AG09309 (cell line): ENCODE data around the gene REST.
A peak's percentile ranks its signal among the peaks of the same experiment; 100 is the strongest.
"Not testable (repeated sequence)": the region's sequence is repeated elsewhere in the genome, so short reads cannot be mapped to it uniquely, and the experiment has no call there.

Experiments
- DNase-seq: peaks from one replicate; pipeline ENCODE4 v3.0.0-alpha.2; 2010; ENCODE audit warnings: low read depth
- H3K4me3 ChIP-seq: 2 replicates; pipeline ENCODE4 v1.5.1; 2011; ENCODE audit warnings: mild to moderate bottlenecking, low read depth, low read length, moderate library complexity; ENCODE audit not compliant: control insufficient read depth
- TF ChIP-seq, protein P1 (sequence below): IDR thresholded peaks from 2 replicates; pipeline ENCODE4 v1.5.1; 2011; ENCODE audit warnings: mild to moderate bottlenecking, low read depth, low read length, inconsistent platforms; ENCODE audit not compliant: insufficient read depth, control insufficient read depth; ENCODE audit errors: missing control alignments

REST gene

DNA sequence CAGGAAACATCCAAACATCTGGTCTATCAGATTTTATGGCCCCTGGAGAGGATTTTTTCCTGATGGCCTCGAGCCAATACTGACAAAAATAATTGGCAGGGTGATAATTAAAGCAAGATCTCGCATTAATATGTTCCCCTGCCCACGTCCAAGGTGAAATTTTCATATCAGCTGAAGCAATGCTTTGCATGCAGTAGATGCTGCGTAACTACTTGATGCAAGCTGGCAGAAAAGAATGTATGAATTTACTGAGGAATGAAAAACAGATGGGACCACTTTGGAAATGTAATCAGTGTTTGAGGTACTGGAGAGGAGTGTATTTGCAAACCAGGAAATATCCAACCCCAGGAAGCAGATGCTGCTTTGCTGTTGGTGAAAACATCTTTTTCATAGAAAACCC, 36.8 kb upstream of the REST start:
- no peak overlapping the region for H3K4me3 ChIP-seq
- DNase-seq = peak; percentile 64
- TF ChIP-seq, protein P1, sequence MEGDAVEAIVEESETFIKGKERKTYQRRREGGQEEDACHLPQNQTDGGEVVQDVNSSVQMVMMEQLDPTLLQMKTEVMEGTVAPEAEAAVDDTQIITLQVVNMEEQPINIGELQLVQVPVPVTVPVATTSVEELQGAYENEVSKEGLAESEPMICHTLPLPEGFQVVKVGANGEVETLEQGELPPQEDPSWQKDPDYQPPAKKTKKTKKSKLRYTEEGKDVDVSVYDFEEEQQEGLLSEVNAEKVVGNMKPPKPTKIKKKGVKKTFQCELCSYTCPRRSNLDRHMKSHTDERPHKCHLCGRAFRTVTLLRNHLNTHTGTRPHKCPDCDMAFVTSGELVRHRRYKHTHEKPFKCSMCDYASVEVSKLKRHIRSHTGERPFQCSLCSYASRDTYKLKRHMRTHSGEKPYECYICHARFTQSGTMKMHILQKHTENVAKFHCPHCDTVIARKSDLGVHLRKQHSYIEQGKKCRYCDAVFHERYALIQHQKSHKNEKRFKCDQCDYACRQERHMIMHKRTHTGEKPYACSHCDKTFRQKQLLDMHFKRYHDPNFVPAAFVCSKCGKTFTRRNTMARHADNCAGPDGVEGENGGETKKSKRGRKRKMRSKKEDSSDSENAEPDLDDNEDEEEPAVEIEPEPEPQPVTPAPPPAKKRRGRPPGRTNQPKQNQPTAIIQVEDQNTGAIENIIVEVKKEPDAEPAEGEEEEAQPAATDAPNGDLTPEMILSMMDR = no peak

GRCh38 chr4:56871371-56871866, 36.3 kb upstream of the REST start:
- TF ChIP-seq, protein P1 = no peak
- no peak overlapping the region for H3K4me3 ChIP-seq
- no peak for DNase-seq

GRCh38 chr4:56874166-56874565, 33.5 kb upstream of the REST start:
- no peak overlapping the region for H3K4me3 ChIP-seq
- DNase-seq = no peak
- TF ChIP-seq, protein P1 = no peak

- H3K4me3 ChIP-seq = no peak overlapping the region
- DNase-seq = no peak
- TF ChIP-seq, protein P1 = no peak
These were observed 32.8 kb upstream of the REST start for GRCh38 chr4:56874923-56875322.

GRCh38 chr4:56876264-56876663, 31.4 kb upstream of the REST start:
- TF ChIP-seq, protein P1 = no peak
- no peak overlapping the region for H3K4me3 ChIP-seq
- DNase-seq = no peak

GRCh38 chr4:56879996-56880395, 27.7 kb upstream of the REST start:
- TF ChIP-seq, protein P1 = no peak
- no peak for DNase-seq
- no peak overlapping the region for H3K4me3 ChIP-seq

DNA sequence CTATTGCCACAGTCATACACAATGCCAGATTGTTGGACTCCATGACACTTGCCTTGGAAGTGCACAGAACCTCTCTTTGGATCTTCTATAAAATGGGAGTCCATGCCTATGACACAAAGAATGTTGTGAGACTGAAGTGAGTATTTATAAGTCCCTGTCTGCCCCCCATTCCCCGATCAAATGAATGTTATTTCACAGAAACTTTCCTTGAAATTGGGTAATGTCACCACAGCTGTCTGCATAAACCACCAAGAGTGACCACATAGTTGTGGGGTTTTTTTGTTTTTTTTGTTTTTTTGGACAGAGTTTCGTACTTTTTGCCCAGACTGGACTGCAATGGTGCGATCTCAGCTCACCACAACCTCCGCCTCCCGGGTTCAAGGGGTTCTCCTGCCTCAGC, 27.1 kb upstream of the REST start:
- H3K4me3 ChIP-seq = no peak overlapping the region
- no peak for DNase-seq
- TF ChIP-seq, protein P1 = no peak

- not testable (repeated sequence) for DNase-seq, H3K4me3 ChIP-seq
These were observed 23.2 kb upstream of the REST start for GRCh38 chr4:56884511-56884910.
